Neuronal stem cell (in vitro differentiated cells): Measurements from ENCODE around the gene ELF2.

Experiments
- DNase-seq: peaks from one replicate; pipeline ENCODE4 v3.0.0-alpha.2; 2013; ENCODE audit warnings: low spot score
- H2AFZ ChIP-seq: one replicate; pipeline ENCODE4 v1.6.1; 2013; ENCODE audit warnings: mild to moderate bottlenecking, low read length, inconsistent platforms
- H2AK5ac ChIP-seq: 2 replicates; pipeline ENCODE4 v1.6.1; 2013; ENCODE audit warnings: low read depth, mild to moderate bottlenecking, inconsistent platforms, low read length, moderate library complexity, mixed read lengths
- H2BK120ac ChIP-seq: 2 replicates; pipeline ENCODE4 v1.6.1; 2013; ENCODE audit warnings: low read depth, mild to moderate bottlenecking, inconsistent platforms, low read length, moderate library complexity, mixed read lengths
- H2BK12ac ChIP-seq: one replicate; pipeline ENCODE4 v1.6.1; 2013; ENCODE audit warnings: low read length, inconsistent platforms
- H2BK15ac ChIP-seq: 2 replicates; pipeline ENCODE4 v1.6.1; 2013; ENCODE audit warnings: mild to moderate bottlenecking, low read length, inconsistent platforms, mixed read lengths
- H2BK5ac ChIP-seq: one replicate; pipeline ENCODE4 v1.6.1; 2013; ENCODE audit warnings: inconsistent platforms, mild to moderate bottlenecking, low read length, moderate library complexity
- H3K14ac ChIP-seq: one replicate; pipeline ENCODE4 v1.6.1; 2013; ENCODE audit warnings: low read length, inconsistent platforms
- H3K18ac ChIP-seq: 2 replicates; pipeline ENCODE4 v1.6.1; 2013; ENCODE audit warnings: low read length, inconsistent platforms
- H3K23ac ChIP-seq: 2 replicates; pipeline ENCODE4 v1.6.1; 2013; ENCODE audit warnings: low read depth, mild to moderate bottlenecking, mixed read lengths, low read length, inconsistent platforms; ENCODE audit not compliant: poor library complexity
- H3K27ac ChIP-seq: replicated peaks from 3 replicates; pipeline ENCODE4 v1.5.1; 2013; ENCODE audit warnings: low read length, inconsistent platforms
- H3K27me3 ChIP-seq, 3 experiments: 2 replicates each; pipeline ENCODE4 v1.6.1; 2013; ENCODE audit warnings: low read length in 3 of 3, mild to moderate bottlenecking in 2 of 3, inconsistent platforms in 1 of 3, low read depth in 1 of 3, mixed read lengths in 1 of 3, moderate library complexity in 1 of 3; ENCODE audit not compliant: control insufficient read depth in 3 of 3, insufficient read depth in 3 of 3
- H3K36me3 ChIP-seq, 2 donors: replicated peaks in 1 of 2; 2 replicates each; pipeline ENCODE4 v1.6.1; 2013; ENCODE audit warnings: low read length in 2 of 2; ENCODE audit not compliant: control insufficient read depth in 2 of 2, insufficient read depth in 2 of 2
- H3K4ac ChIP-seq: 2 replicates; pipeline ENCODE4 v1.6.1; 2013; ENCODE audit warnings: inconsistent platforms, mild to moderate bottlenecking, low read length, moderate library complexity
- H3K4me1 ChIP-seq, 2 donors: 1 replicate in 1 of 2; 2 replicates in 1 of 2; pipeline ENCODE4 v1.6.1; 2013; ENCODE audit warnings: low read length in 2 of 2, low read depth in 1 of 2; ENCODE audit not compliant: control insufficient read depth in 2 of 2, insufficient read depth in 1 of 2
- H3K4me2 ChIP-seq: one replicate; pipeline ENCODE4 v1.6.1; 2013; ENCODE audit warnings: mild to moderate bottlenecking, low read length, inconsistent platforms; ENCODE audit not compliant: insufficient read depth, poor library complexity, severe bottlenecking
- H3K4me3 ChIP-seq, 2 donors: 2 replicates each; pipeline ENCODE4 v1.5.1; 2013; ENCODE audit warnings: low read length in 2 of 2, mild to moderate bottlenecking in 2 of 2, inconsistent platforms in 1 of 2, moderate library complexity in 1 of 2
- H3K79me1 ChIP-seq: one replicate; pipeline ENCODE4 v1.6.1; 2013; ENCODE audit warnings: low read depth, mild to moderate bottlenecking, inconsistent platforms, low read length, moderate library complexity
- H3K9ac ChIP-seq: one replicate; pipeline ENCODE4 v1.6.1; 2013; ENCODE audit warnings: mild to moderate bottlenecking, low read depth, low read length, inconsistent platforms; ENCODE audit not compliant: poor library complexity
- H3K9me3 ChIP-seq, 2 donors: replicated peaks in 1 of 2; 2 replicates each; pipeline versions ENCODE3 to v1.6.1; 2013; ENCODE audit warnings: low read length in 2 of 2, mild to moderate bottlenecking in 2 of 2, inconsistent platforms in 1 of 2, low read depth in 1 of 2, mixed read lengths in 1 of 2, moderate library complexity in 1 of 2; ENCODE audit not compliant: control insufficient read depth in 2 of 2, insufficient read depth in 1 of 2
- H4K8ac ChIP-seq: one replicate; pipeline ENCODE4 v1.6.1; 2013; ENCODE audit warnings: low read depth, mild to moderate bottlenecking, inconsistent platforms, low read length, moderate library complexity
- H4K91ac ChIP-seq: one replicate; pipeline ENCODE4 v1.6.1; 2013; ENCODE audit warnings: low read length, low read depth, mild to moderate bottlenecking, inconsistent platforms; ENCODE audit not compliant: poor library complexity
- WGBS, 2 donors: extraction: QIAGEN DNeasy Blood & Tissue Kit; methylation state at CpG; one replicate each; pipeline ENCODE4 v1.1.7; 2013; ENCODE audit warnings: missing lambda C conversion rate in 2 of 2, mixed read lengths in 1 of 2; ENCODE audit not compliant: insufficient read length in 2 of 2, insufficient replicate concordance in 1 of 2; ENCODE audit errors: extremely low coverage in 2 of 2; 5-methylcytosine and 5-hydroxymethylcytosine counted together

The ELF2 gene

GRCh38 chr4:139053909-139054308 is 123.1 kb downstream of the ELF2 start:
- no peak overlapping the region for H3K18ac ChIP-seq
- no peak overlapping the region for H2BK5ac ChIP-seq
- H3K4me3 ChIP-seq = no peak overlapping the region
- no peak overlapping the region for H4K91ac ChIP-seq
- no CpG with 5 or more reads among the region's 1 CpG for WGBS, 2 donors
- no peak overlapping the region for H3K4me2 ChIP-seq
- no peaks in the 10 kb centered on the region for H3K27me3 ChIP-seq
- H3K9me3 ChIP-seq = no peaks in the 10 kb centered on the region
- H3K79me1 ChIP-seq = no peaks in the 10 kb centered on the region
- no peak overlapping the region for H2BK12ac ChIP-seq
- H2BK15ac ChIP-seq = no peak overlapping the region
- H3K14ac ChIP-seq = no peak overlapping the region
- H3K9ac ChIP-seq = no peak overlapping the region
- H3K36me3 ChIP-seq = peaks cover 0 to 88% of the 10 kb centered on the region in 2 donors
- H2BK120ac ChIP-seq = no peak overlapping the region
- no peak overlapping the region for H3K23ac ChIP-seq
- H4K8ac ChIP-seq = no peak overlapping the region
- no peak overlapping the region for H3K27ac ChIP-seq
- no peak for DNase-seq
- H3K4me1 ChIP-seq = no peaks in the 10 kb centered on the region
- no peak overlapping the region for H3K4ac ChIP-seq
- H2AK5ac ChIP-seq = no peak overlapping the region
- no peak overlapping the region for H2AFZ ChIP-seq

- H4K91ac ChIP-seq = no peak overlapping the region
- H3K4me1 ChIP-seq = no peaks in the 10 kb centered on the region
- no peak overlapping the region for H3K18ac ChIP-seq
- no peaks in the 10 kb centered on the region for H3K79me1 ChIP-seq
- no peak overlapping the region for H2AFZ ChIP-seq
- H3K23ac ChIP-seq = no peak overlapping the region
- peaks cover 0 to 88% of the 10 kb centered on the region in 2 donors for H3K36me3 ChIP-seq
- no peaks in the 10 kb centered on the region for H3K9me3 ChIP-seq
- no peak overlapping the region for H2AK5ac ChIP-seq
- no peak overlapping the region for H3K14ac ChIP-seq
- no peak overlapping the region for H3K4me2 ChIP-seq
- H2BK12ac ChIP-seq = no peak overlapping the region
- no peak overlapping the region for H3K4ac ChIP-seq
- no peak overlapping the region for H2BK120ac ChIP-seq
- no peak overlapping the region for H3K4me3 ChIP-seq
- H2BK15ac ChIP-seq = no peak overlapping the region
- H3K27me3 ChIP-seq = no peaks in the 10 kb centered on the region
- H2BK5ac ChIP-seq = no peak overlapping the region
- H4K8ac ChIP-seq = no peak overlapping the region
- H3K27ac ChIP-seq = no peak overlapping the region
- DNase-seq = no peak
- no peak overlapping the region for H3K9ac ChIP-seq
- WGBS, 2 donors = no CpG with 5 or more reads among the region's 2 CpGs
Measured at GRCh38 chr4:139050446-139050845, 126.6 kb downstream of the ELF2 start.

- WGBS, 2 donors = no CpG with 5 or more reads among the region's 3 CpGs
- H3K27ac ChIP-seq = no peak overlapping the region
- H3K9ac ChIP-seq = no peak overlapping the region
Measured at GRCh38 chr4:139048026-139048425, 129.0 kb downstream of the ELF2 start.

GRCh38 chr4:139044291-139044690 is 132.7 kb downstream of the ELF2 start:
- Histone ChIP-seq H3K23ac (no peak overlapping the region), H3K27me3 (no peaks in the 10 kb centered on the region), H3K9me3 (peaks cover 0 to 6% of the 10 kb centered on the region in 2 donors), H2AFZ (no peak overlapping the region), H2BK5ac (no peak overlapping the region), H3K4me1 (peaks cover 0 to 2% of the 10 kb centered on the region in 2 donors), H3K9ac (no peak overlapping the region), H4K8ac (no peak overlapping the region), H3K79me1 (no peaks in the 10 kb centered on the region), H3K4me2 (no peak overlapping the region), H4K91ac (no peak overlapping the region), H3K27ac (no peak overlapping the region), H3K4ac (no peak overlapping the region), H3K14ac (no peak overlapping the region), H2AK5ac (no peak overlapping the region), H3K4me3 (no peak overlapping the region), H3K36me3 (peaks cover 9 to 91% of the 10 kb centered on the region in 2 donors), H3K18ac (no peak overlapping the region), H2BK15ac (no peak overlapping the region), H2BK120ac (no peak overlapping the region), H2BK12ac (no peak overlapping the region)
- WGBS, 2 donors = no CpG with 5 or more reads among the region's 2 CpGs
- no peak for DNase-seq

More at GRCh38 chr4:139048026-139048425, 129.0 kb downstream of the ELF2 start:
- Histone ChIP-seq H2BK15ac (no peak overlapping the region), H2AFZ (no peak overlapping the region), H3K23ac (no peak overlapping the region), H2BK120ac (no peak overlapping the region), H4K8ac (no peak overlapping the region), H3K4me3 (no peak overlapping the region), H3K4me1 (peaks cover 0 to 2% of the 10 kb centered on the region in 2 donors), H3K18ac (no peak overlapping the region), H2BK12ac (no peak overlapping the region), H2AK5ac (no peak overlapping the region), H4K91ac (no peak overlapping the region), H3K9me3 (no peaks in the 10 kb centered on the region), H3K14ac (no peak overlapping the region), H3K4ac (no peak overlapping the region), H3K4me2 (no peak overlapping the region), H3K79me1 (no peaks in the 10 kb centered on the region), H3K27me3 (no peaks in the 10 kb centered on the region), H3K36me3 (peaks cover 9 to 90% of the 10 kb centered on the region in 2 donors), H2BK5ac (no peak overlapping the region)
- no peak for DNase-seq
